Heart left ventricle (tissue), 13 donors: ENCODE measurements around the gene FOXK2.

Experiments
- CTCF ChIP-seq, 12 donors: fragments of 200-600 bp; sonication (generic) in 4 of 12; IDR thresholded peaks; one replicate each; pipeline versions ENCODE4 v1.5.0 to v1.8.0; 2018 to 2022; ENCODE audit warnings: antibody characterized with exemption in 12 of 12, mild to moderate bottlenecking in 5 of 12
- POLR2A ChIP-seq, 2 donors: fragments of 450-650 bp; IDR thresholded peaks; one replicate each; pipeline ENCODE4 v1.6.1; 2017; ENCODE audit warnings: antibody characterized with exemption in 2 of 2, mild to moderate bottlenecking in 2 of 2, moderate library complexity in 2 of 2
- donor health status: ischemic (EF 13 %, LVEDD 7.1; RV severe dilation, severe dysfunction).
- donor health status: DM: no; HTN: yes; CAD: no.
- donor health status: DM: no; HTN: no; CAD: no.
- donor health status: ischemic (EF 25% LVEDD 6.9; RV normal size, moderate dysfunction).
- donor health status: ischemic (EF 25% LVEDD 5.7; RV mildly dilated, moderate dysfunction).
- donor health status: ischemic (EF 35%, LVEDD 5.7; RV mildly dilated, moderate dysfunction).
- donor health status: nonischemic (EF 11% LVEDD 7.7; RV severe dilation, severe dysfunction).
- donor health status: DM: yes; HTN: yes; CAD: no.
- donor health status: PGD.
- donor health status: ischemic (EF 29% LVEDD 5.4; RV normal size, mild dysfunction).
- donor health status: nonischemic (EF 23%, LVEDD 6.1; RV moderate dilation, normal function).

- TF ChIP-seq CTCF (IDR thresholded peaks at IDR 0.05) = no peak
- no peak for TF ChIP-seq POLR2A (IDR thresholded peaks at IDR 0.05)
Measured at GRCh38 chr17:82487910-82488309, 31.6 kb upstream of the FOXK2 start.
